ENCODE results near the gene BCR. TPM values are rescaled to one million over a fixed set of nuclear protein-coding genes. Genes with fewer than 3 reads are reported as not detected.
A peak's percentile ranks its signal among the peaks of the same experiment; 100 is the strongest.

The BCR gene
- total RNA-seq, 1 donor from 2014 or later = 268 TPM

DNA sequence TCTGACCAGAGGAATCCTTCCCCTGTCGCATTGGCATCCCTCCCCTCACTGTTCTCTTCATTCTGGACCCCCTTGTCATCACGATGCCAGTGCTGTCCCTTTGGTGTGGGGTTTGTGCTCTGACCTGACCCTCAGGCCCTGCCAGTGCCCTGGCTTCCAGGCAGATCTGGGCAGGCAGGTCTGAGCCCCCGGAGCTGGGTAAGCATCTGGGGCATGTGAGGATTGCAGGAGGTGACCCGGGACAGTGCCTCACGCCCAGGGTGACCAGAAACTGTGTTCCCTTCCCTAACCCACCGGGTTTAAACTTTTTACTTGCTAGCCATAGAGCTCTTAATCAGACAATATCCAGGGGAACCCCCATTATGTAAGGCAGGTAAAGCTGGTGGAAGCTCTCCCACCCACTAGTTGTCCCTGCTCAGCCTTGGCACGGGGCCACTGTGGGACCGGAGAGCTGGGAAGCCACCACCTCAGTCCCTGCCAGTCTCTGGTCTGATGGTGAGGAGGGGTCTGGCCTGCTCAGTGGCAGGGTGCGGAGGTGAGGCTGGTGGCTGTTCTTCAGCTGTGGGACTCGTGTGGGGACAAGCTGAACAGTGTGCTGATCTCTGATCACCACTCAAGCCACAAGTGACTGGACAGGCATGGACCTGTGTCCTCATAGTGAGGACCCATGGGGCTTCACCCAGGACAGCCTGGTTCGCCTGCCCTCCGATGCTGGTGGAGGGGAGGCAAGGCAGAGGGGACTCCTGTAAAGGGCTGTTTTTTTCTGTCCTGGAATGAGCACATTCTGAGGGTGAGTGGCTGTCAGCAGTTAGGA lies 38.0 kb downstream of the BCR start:
- Mint-ChIP-seq H3K4me1 (ENCODE audit: low read depth, unreplicated experiment) (peaks cover 87% of the 10 kb centered on the region), H3K9me3 (ENCODE audit: unreplicated experiment) (peaks cover 25% of the 10 kb centered on the region), H3K36me3 (ENCODE audit: unreplicated experiment) (peaks cover 5% of the 10 kb centered on the region), H3K27me3 (ENCODE audit: unreplicated experiment) (peaks cover 19% of the 10 kb centered on the region), H3K27ac (ENCODE audit: unreplicated experiment) (peak overlapping the region; percentile 96), H3K4me3 (ENCODE audit: unreplicated experiment) (peak overlapping the region; percentile 82)
- DNase-seq = no peak
- TF ChIP-seq, protein P1, sequence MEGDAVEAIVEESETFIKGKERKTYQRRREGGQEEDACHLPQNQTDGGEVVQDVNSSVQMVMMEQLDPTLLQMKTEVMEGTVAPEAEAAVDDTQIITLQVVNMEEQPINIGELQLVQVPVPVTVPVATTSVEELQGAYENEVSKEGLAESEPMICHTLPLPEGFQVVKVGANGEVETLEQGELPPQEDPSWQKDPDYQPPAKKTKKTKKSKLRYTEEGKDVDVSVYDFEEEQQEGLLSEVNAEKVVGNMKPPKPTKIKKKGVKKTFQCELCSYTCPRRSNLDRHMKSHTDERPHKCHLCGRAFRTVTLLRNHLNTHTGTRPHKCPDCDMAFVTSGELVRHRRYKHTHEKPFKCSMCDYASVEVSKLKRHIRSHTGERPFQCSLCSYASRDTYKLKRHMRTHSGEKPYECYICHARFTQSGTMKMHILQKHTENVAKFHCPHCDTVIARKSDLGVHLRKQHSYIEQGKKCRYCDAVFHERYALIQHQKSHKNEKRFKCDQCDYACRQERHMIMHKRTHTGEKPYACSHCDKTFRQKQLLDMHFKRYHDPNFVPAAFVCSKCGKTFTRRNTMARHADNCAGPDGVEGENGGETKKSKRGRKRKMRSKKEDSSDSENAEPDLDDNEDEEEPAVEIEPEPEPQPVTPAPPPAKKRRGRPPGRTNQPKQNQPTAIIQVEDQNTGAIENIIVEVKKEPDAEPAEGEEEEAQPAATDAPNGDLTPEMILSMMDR (IDR thresholded peaks at IDR 0.05; ENCODE audit: partially characterized antibody, unreplicated experiment) = no peak

DNA sequence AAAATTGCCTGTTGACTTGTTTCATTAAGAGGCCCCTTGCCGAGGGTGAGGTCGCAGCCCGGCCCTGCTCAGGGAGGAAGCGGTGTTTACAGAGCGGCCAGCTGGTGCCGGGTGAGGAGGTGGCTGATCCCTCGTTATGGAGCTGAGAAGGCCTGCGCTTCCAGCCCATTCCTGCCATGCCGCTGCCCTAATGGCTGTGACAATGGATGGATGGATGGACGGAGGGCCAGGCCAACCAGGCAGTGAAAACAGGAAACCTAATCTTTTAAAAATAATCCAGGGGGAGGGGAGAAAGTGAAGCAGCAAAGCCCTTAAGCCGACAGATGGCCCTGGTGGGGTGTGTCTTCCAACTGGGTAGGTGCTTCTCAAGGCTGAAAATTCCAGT lies 38.5 kb downstream of the BCR start:
- peak overlapping the region; percentile 96 for H3K27ac Mint-ChIP-seq (ENCODE audit: unreplicated experiment)
- peaks cover 25% of the 10 kb centered on the region for H3K9me3 Mint-ChIP-seq (ENCODE audit: unreplicated experiment)
- peak; percentile 78 for DNase-seq
- peak overlapping the region; percentile 82 for H3K4me3 Mint-ChIP-seq (ENCODE audit: unreplicated experiment)
- peaks cover 19% of the 10 kb centered on the region for H3K27me3 Mint-ChIP-seq (ENCODE audit: unreplicated experiment)
- peaks cover 5% of the 10 kb centered on the region for H3K36me3 Mint-ChIP-seq (ENCODE audit: unreplicated experiment)
- H3K4me1 Mint-ChIP-seq (ENCODE audit: low read depth, unreplicated experiment) = peaks cover 90% of the 10 kb centered on the region
- TF ChIP-seq, protein P1 (IDR thresholded peaks at IDR 0.05; ENCODE audit: partially characterized antibody, unreplicated experiment) = no peak

DNA sequence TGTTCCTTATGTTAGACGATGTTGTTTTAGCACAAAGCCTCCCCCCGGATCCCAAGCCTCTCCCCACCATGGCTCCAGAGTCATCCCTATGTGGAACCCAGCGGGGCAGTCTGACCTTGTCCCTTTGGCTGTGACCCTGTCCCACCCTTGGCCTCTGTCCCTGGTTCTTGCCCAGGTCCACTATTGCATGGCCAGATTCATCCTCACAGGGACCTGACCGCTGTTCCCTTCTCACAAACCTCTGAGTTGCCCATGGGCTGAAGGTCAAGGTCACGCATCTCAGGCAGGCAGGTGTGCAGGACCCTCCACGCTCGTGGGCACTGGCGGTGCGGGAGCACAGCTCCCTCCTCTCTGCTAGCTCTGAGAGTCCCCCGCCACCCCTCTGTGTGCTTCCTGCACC lies 39.0 kb downstream of the BCR start:
- peak overlapping the region; percentile 96 for H3K27ac Mint-ChIP-seq (ENCODE audit: unreplicated experiment)
- H3K9me3 Mint-ChIP-seq (ENCODE audit: unreplicated experiment) = peaks cover 25% of the 10 kb centered on the region
- H3K27me3 Mint-ChIP-seq (ENCODE audit: unreplicated experiment) = peaks cover 19% of the 10 kb centered on the region
- DNase-seq = no peak
- H3K36me3 Mint-ChIP-seq (ENCODE audit: unreplicated experiment) = peaks cover 5% of the 10 kb centered on the region
- TF ChIP-seq, protein P1 (IDR thresholded peaks at IDR 0.05; ENCODE audit: partially characterized antibody, unreplicated experiment) = no peak
- H3K4me1 Mint-ChIP-seq (ENCODE audit: low read depth, unreplicated experiment) = peaks cover 90% of the 10 kb centered on the region
- H3K4me3 Mint-ChIP-seq (ENCODE audit: unreplicated experiment) = peak overlapping the region; percentile 82

DNA sequence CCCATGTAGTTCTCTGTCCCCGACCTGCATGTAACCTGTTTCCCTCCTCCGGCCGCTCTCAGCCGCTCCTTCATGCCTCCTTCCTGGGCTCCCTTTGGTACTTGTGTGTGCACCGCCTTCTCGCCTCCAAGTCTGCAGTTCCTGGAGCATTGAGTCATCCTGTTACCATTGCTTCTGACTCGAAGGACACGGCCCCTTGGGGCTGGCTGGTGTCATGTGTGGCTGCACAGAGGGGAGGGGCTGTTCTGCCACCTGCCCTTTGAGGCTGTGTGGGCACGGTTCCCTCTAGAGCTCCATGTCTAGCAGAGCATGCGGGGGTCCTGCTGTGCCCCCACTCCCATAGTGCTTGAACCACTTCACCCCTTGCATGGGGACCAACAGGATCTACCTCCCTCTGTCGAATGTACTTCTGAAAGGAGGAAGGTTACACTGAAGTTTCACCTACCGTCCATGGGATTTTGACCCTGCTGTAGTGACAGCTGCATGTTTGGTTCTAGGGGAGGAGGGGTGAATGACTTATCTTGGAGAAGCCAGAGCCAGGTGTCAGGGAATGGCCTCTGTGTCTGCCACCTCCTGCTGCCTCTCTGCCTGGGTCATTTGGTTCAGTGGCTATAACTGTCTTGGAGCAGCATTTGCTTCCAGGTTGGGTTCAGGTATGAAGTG lies 39.6 kb downstream of the BCR start:
- peaks cover 2% of the 10 kb centered on the region for H3K36me3 Mint-ChIP-seq (ENCODE audit: unreplicated experiment)
- DNase-seq = peak; percentile 66
- peak overlapping the region; percentile 96 for H3K27ac Mint-ChIP-seq (ENCODE audit: unreplicated experiment)
- H3K9me3 Mint-ChIP-seq (ENCODE audit: unreplicated experiment) = peaks cover 27% of the 10 kb centered on the region
- H3K27me3 Mint-ChIP-seq (ENCODE audit: unreplicated experiment) = peaks cover 20% of the 10 kb centered on the region
- peaks cover 92% of the 10 kb centered on the region for H3K4me1 Mint-ChIP-seq (ENCODE audit: low read depth, unreplicated experiment)
- H3K4me3 Mint-ChIP-seq (ENCODE audit: unreplicated experiment) = peak overlapping the region; percentile 82
- TF ChIP-seq, protein P1 (IDR thresholded peaks at IDR 0.05; ENCODE audit: partially characterized antibody, unreplicated experiment) = no peak

All from glutamatergic neuron (in vitro differentiated cells).